K562 (cell line): ENCODE results near the gene ING1. TPM values are rescaled to one million over a fixed set of nuclear protein-coding genes. Genes with fewer than 3 reads are reported as not detected.

ENCODE experiments used
- KDM5B ChIP-seq: fragments of 200-600 bp; sonication (generic); IDR thresholded peaks from 2 replicates; pipeline ENCODE4 v1.6.1; 2012; ENCODE audit warnings: low read depth, mild to moderate bottlenecking, moderate library complexity, low read length, control low read depth, inconsistent platforms; ENCODE audit not compliant: insufficient replicate concordance
- MAZ ChIP-seq, 2 experiments: fragments of 450-650 bp in 1 of 2; sonication (generic) in 1 of 2; formaldehyde crosslinking; IDR thresholded peaks in 1 of 2; conservative IDR thresholded peaks in 1 of 2; 2 replicates each; pipeline versions ENCODE4 v1.4.0 to v1.5.0; 2020; ENCODE audit warnings: mild to moderate bottlenecking in 1 of 2, missing genetic modification reagents in 1 of 2
- MXI1 ChIP-seq: IDR thresholded peaks from 2 replicates; pipeline ENCODE4 v1.6.1; 2011; ENCODE audit warnings: low read depth, mild to moderate bottlenecking, improper control_type of control experiment, low read length
- MYNN ChIP-seq, 2 experiments: sonication (generic); formaldehyde crosslinking in 1 of 2; IDR thresholded peaks; 2 replicates each; pipeline versions ENCODE4 v1.5.0 to v1.6.1; 2016 to 2020; ENCODE audit warnings: antibody characterized with exemption in 1 of 2, missing genetic modification reagents in 1 of 2
- NR2F6 ChIP-seq: fragments of 450-650 bp; formaldehyde crosslinking; IDR thresholded peaks from 2 replicates; pipeline ENCODE4 v1.4.0; 2020; ENCODE audit warnings: mild to moderate bottlenecking
- PHF21A ChIP-seq: fragments of 450-650 bp; IDR thresholded peaks from 2 replicates; pipeline ENCODE4 v1.6.1; 2017; ENCODE audit warnings: low read depth, borderline replicate concordance
- POLR2H ChIP-seq: IDR thresholded peaks from 2 replicates; pipeline ENCODE4 v1.6.1; 2016; ENCODE audit warnings: missing genetic modification characterization, low read depth, mild to moderate bottlenecking, control low read depth, missing compliant biosample characterization, moderate library complexity
- SMAD1 ChIP-seq: fragments of 150-350 bp; IDR thresholded peaks from 2 replicates; pipeline ENCODE4 v1.6.1; 2014; ENCODE audit warnings: low read length, low read depth; ENCODE audit not compliant: partially characterized antibody
- TAF9B ChIP-seq: fragments of 450-650 bp; IDR thresholded peaks from 2 replicates; pipeline ENCODE4 v1.6.1; 2018; ENCODE audit warnings: mild to moderate bottlenecking; ENCODE audit not compliant: partially characterized antibody
- THAP12 ChIP-seq: fragments of 250-450 bp; sonication (Bioruptor Pico); IDR thresholded peaks from 2 replicates; pipeline ENCODE4 v1.9.0; 2021; ENCODE audit warnings: mild to moderate bottlenecking, inconsistent platforms
- ZKSCAN8 ChIP-seq: fragments of 200-800 bp; sonication (Bioruptor generic); IDR thresholded peaks from 2 replicates; pipeline ENCODE4 v1.6.1; 2016; ENCODE audit warnings: missing genetic modification characterization, missing compliant biosample characterization
- ZNF408 ChIP-seq: fragments of 250-450 bp; sonication (Bioruptor Pico); IDR thresholded peaks from 2 replicates; pipeline ENCODE4 v1.4.0; 2020; ENCODE audit warnings: low read depth, mild to moderate bottlenecking, moderate library complexity
- ZNF511 ChIP-seq: sonication (generic); formaldehyde crosslinking; IDR thresholded peaks from 2 replicates; pipeline ENCODE4 v1.8.0; 2022; ENCODE audit warnings: mild to moderate bottlenecking, missing genetic modification reagents
- polyA plus RNA-seq, 8 experiments: library from polyadenylated mRNA; depleted of rRNA in 4 of 8; stranded (reverse) in 5 of 8; unstranded in 3 of 8; fragments of >200 nt; fragmentation: Nextera tagmentation in 2 of 8; fragmentation: Illumina TruSeq in 1 of 8; extraction: Ambion mirVana in 2 of 8; extraction: Trizol in 1 of 8; gene quantifications; 2 replicates each; pipeline versions ENCODE4 v1.2.1 to v1.2.3, GENCODE V29; 2011 to 2014; ENCODE audit warnings: inconsistent platforms in 1 of 8, missing spikeins in 1 of 8
- total RNA-seq, 7 experiments: library from RNA; depleted of rRNA in 6 of 7; stranded (reverse); fragments of >200 nt in 6 of 7; fragmentation: Illumina TruSeq in 2 of 7; extraction: Trizol in 2 of 7; gene quantifications; 2 replicates each; pipeline versions ENCODE4 v1.2.1 to v1.2.3, GENCODE V29; 2011 to 2021; ENCODE audit warnings: low replicate concordance in 1 of 7
- TF ChIP-seq, protein P1 (sequence below): fragments of 450-650 bp; formaldehyde crosslinking; conservative IDR thresholded peaks from 2 replicates; pipeline ENCODE4 v1.4.0; 2022; ENCODE audit warnings: mild to moderate bottlenecking, missing genetic modification characterization

Gene ING1
- total and polyA plus RNA-seq, 9 of the 15 experiments (the other 6 are each of a cell fraction or from before 2014, with no cell fraction given), result 1.0 to 20.1 (median 8.2) TPM

- TF ChIP-seq, protein P1, sequence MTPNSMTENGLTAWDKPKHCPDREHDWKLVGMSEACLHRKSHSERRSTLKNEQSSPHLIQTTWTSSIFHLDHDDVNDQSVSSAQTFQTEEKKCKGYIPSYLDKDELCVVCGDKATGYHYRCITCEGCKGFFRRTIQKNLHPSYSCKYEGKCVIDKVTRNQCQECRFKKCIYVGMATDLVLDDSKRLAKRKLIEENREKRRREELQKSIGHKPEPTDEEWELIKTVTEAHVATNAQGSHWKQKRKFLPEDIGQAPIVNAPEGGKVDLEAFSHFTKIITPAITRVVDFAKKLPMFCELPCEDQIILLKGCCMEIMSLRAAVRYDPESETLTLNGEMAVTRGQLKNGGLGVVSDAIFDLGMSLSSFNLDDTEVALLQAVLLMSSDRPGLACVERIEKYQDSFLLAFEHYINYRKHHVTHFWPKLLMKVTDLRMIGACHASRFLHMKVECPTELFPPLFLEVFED, result peak; percentile 75; the same call in 1 of the 2 replicates
- TF ChIP-seq NR2F6 (CRISPR knock-in tag) (no peak), MYNN (IDR thresholded peaks at IDR 0.05) (no peak), MYNN (CRISPR knock-in tag; IDR thresholded peaks at IDR 0.05) (no peak), ZKSCAN8 (CRISPR knock-in tag) (no peak), MXI1 (no peak), ZNF511 (CRISPR knock-in tag) (0 out of 2 replicates have a peak, but pooled peaks have one; percentile 8), POLR2H (tag) (peak; percentile 98), SMAD1 (peak; percentile 52), ZNF408 (CRISPR knock-in tag) (no peak), TAF9B (peak; percentile 45), PHF21A (no peak; the same call in 1 of the 2 replicates), MAZ (CRISPR knock-in tag; conservative IDR thresholded peaks at IDR 0.05 in 1 of 2, IDR thresholded peaks at IDR 0.05 in 1 of 2) (peak; percentile 27 to 34; a peak in 3 of 4 replicates), KDM5B (peak; percentile 100), THAP12 (CRISPR knock-in tag) (peak; percentile 87)
These were observed 1.4 kb downstream of the ING1 start (continued) for GRCh38 chr13:110714797-110715394.
